CD4-positive, CD25-positive, alpha-beta regulatory T cell (primary cell): ENCODE measurements around the gene PEF1. TPM values are rescaled to one million over a fixed set of nuclear protein-coding genes. Genes with fewer than 3 reads are reported as not detected.

Experiments used
- ATAC-seq, 2 donors: fragments of 150-1000 bp; cut with Tn5 transposase; one replicate each; pipeline ENCODE4 v1.10.0; 2021; ENCODE audit warnings: low read depth in 2 of 2, moderate number of reproducible peaks in 2 of 2, moderate library complexity in 1 of 2
- DNase-seq, 3 donors: peaks; one replicate each; pipeline versions ENCODE4 v3.0.0 to v3.0.0-alpha.2; 2012 to 2022; ENCODE audit warnings: mixed read lengths in 1 of 3
- H3K27ac ChIP-seq: one replicate; pipeline ENCODE4 v1.7.0; 2013; ENCODE audit warnings: mild to moderate bottlenecking, low read length; ENCODE audit not compliant: insufficient read depth, poor library complexity, severe bottlenecking
- H3K27me3 ChIP-seq: one replicate; pipeline ENCODE4 v1.7.0; 2013; ENCODE audit warnings: low read length; ENCODE audit not compliant: control insufficient read depth, insufficient read depth
- H3K36me3 ChIP-seq: one replicate; pipeline ENCODE4 v1.7.0; 2013; ENCODE audit warnings: mild to moderate bottlenecking, low read length, moderate library complexity; ENCODE audit not compliant: control insufficient read depth, insufficient read depth
- H3K4me1 ChIP-seq: 2 replicates; pipeline ENCODE4 v1.7.0; 2013; ENCODE audit warnings: mild to moderate bottlenecking, low read length; ENCODE audit not compliant: insufficient read depth, control insufficient read depth, poor library complexity, severe bottlenecking
- H3K4me3 ChIP-seq: one replicate; pipeline ENCODE4 v1.7.0; 2013; ENCODE audit warnings: low read depth, mild to moderate bottlenecking, low read length, moderate library complexity
- H3K9me3 ChIP-seq, 2 experiments: 1 replicate in 1 of 2; 2 replicates in 1 of 2; pipeline ENCODE4 v1.7.0; 2013; ENCODE audit warnings: low read length in 2 of 2, mild to moderate bottlenecking in 1 of 2, moderate library complexity in 1 of 2; ENCODE audit not compliant: control insufficient read depth in 2 of 2
- H3K27ac Mint-ChIP-seq, 3 donors: one replicate each; pipeline ENCODE4 v1.8.0; 2020 to 2022; ENCODE audit warnings: mild to moderate bottlenecking in 3 of 3, mixed read lengths in 3 of 3, moderate library complexity in 2 of 3
- H3K27me3 Mint-ChIP-seq: one replicate; pipeline ENCODE4 v1.8.0; 2022; ENCODE audit warnings: mild to moderate bottlenecking, mixed read lengths
- H3K36me3 Mint-ChIP-seq: one replicate; pipeline ENCODE4 v1.8.0; 2020; ENCODE audit warnings: mixed read lengths
- H3K4me1 Mint-ChIP-seq, 4 donors: one replicate each; pipeline ENCODE4 v1.8.0; 2020 to 2022; ENCODE audit warnings: mixed read lengths in 4 of 4, mild to moderate bottlenecking in 1 of 4
- H3K4me3 Mint-ChIP-seq, 4 donors: one replicate each; pipeline ENCODE4 v1.8.0; 2020 to 2022; ENCODE audit warnings: mild to moderate bottlenecking in 4 of 4, mixed read lengths in 4 of 4, moderate library complexity in 3 of 4
- H3K9me3 Mint-ChIP-seq, 7 donors: one replicate each; pipeline ENCODE4 v1.8.0; 2020 to 2022; ENCODE audit warnings: mixed read lengths in 7 of 7, mild to moderate bottlenecking in 3 of 7, moderate library complexity in 2 of 7
- polyA plus RNA-seq, 4 donors: library from polyadenylated mRNA; unstranded; fragments of 300-500 nt; fragmentation: Illumina TruSeq; gene quantifications; one replicate each; pipeline ENCODE4 v1.2.3, GENCODE V29; 2021
- total RNA-seq: library from RNA; stranded (reverse); gene quantifications from one replicate; pipeline ENCODE4 v1.2.3, GENCODE V29; 2022

The PEF1 gene
- total and polyA plus RNA-seq, 5 donors from 2014 or later, result 58.8 to 108 (median 97.8) TPM

DNA sequence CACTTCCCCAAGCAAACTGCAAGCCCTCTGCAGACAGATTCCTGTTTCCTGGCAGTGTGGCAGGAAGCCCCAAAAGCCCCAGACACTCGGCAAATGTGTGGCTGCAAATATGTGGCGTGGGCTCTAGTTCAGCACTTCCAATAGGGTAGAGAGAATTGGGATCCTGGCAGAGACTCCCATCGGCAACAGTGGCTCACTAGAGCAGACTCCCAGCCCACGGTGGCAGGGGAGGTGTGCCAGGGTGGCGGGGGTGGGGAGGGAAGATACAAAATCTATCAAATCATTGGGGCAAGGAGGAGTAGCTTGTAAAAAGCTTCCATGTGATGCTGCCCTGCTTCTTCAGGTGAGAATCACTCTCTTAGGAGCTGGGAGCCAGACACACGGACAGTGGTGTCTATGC is 33.3 kb upstream of the PEF1 start:
- Histone ChIP-seq H3K9me3 (no peaks in the 10 kb centered on the region), H3K4me3 (no peak overlapping the region), H3K27ac (no peak overlapping the region), H3K4me1 (no peaks in the 10 kb centered on the region), H3K27me3 (no peaks in the 10 kb centered on the region), H3K36me3 (no peaks in the 10 kb centered on the region)
- Mint-ChIP-seq H3K36me3 (no peaks in the 10 kb centered on the region), H3K4me1 (no peaks in the 10 kb centered on the region), H3K27ac (no peak overlapping the region), H3K4me3 (no peak overlapping the region), H3K27me3 (peaks cover 14% of the 10 kb centered on the region), H3K9me3 (no peaks in the 10 kb centered on the region)
- DNase-seq (no peak), ATAC-seq (no peak)

DNA sequence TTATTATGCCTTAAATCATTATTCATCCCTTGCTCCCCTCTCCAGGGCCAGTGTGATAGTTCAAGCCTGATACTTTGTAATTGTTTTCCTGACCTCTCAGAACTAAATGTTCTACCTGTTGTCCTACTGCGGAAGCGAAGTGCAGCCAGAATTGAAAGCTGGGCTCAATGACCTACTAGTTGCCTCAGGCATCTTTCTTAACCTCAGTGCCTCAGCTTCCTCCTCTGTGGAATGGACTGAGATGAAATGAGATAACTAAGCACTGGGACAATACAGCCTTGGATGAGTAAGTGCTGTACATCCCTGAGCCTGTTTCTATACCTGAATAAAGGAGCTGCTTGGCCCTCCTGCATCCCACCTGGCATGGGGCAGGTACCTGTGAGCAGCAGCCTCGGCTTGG is 32.7 kb upstream of the PEF1 start:
- Mint-ChIP-seq H3K4me3 (no peak overlapping the region), H3K4me1 (no peaks in the 10 kb centered on the region), H3K27ac (peak overlapping the region in 1 of 3 donors; percentile 28), H3K9me3 (no peaks in the 10 kb centered on the region), H3K36me3 (no peaks in the 10 kb centered on the region), H3K27me3 (peaks cover 14% of the 10 kb centered on the region)
- Histone ChIP-seq H3K27ac (no peak overlapping the region), H3K4me3 (no peak overlapping the region), H3K36me3 (no peaks in the 10 kb centered on the region), H3K27me3 (no peaks in the 10 kb centered on the region), H3K4me1 (no peaks in the 10 kb centered on the region), H3K9me3 (no peaks in the 10 kb centered on the region)
- DNase-seq (no peak), ATAC-seq (no peak)

DNA sequence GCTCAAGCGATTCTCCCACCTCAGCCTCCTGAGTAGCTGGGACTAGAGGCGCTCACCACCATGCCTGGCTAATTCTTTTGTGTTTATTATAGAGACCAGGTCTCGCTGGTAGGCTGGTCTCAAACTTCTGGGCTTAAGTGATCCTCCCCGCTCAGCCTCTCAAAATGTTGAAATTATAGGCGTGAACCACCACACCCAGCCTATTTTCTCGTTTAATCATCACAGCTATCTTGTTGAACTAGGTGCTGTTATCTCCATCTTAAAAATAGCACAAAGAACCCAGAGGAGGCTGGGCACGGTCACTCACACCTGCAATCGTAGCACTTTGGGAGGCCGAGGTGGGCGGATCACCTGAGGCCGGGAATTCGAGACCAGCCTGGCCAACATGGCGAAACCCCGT is 31.1 kb upstream of the PEF1 start:
- ATAC-seq (no peak), DNase-seq (no peak)
- H3K9me3 Mint-ChIP-seq, result no peaks in the 10 kb centered on the region
- no peaks in the 10 kb centered on the region for H3K27me3 ChIP-seq
- no peaks in the 10 kb centered on the region for H3K9me3 ChIP-seq
- peak overlapping the region in 1 of 3 donors; percentile 5 for H3K27ac Mint-ChIP-seq
- peaks cover 18% of the 10 kb centered on the region for H3K27me3 Mint-ChIP-seq
- no peaks in the 10 kb centered on the region for H3K4me1 ChIP-seq
- no peaks in the 10 kb centered on the region for H3K36me3 Mint-ChIP-seq
- H3K4me1 Mint-ChIP-seq, result peaks cover 0 to 2% (median 0%) of the 10 kb centered on the region in 4 donors
- H3K4me3 ChIP-seq, result no peak overlapping the region
- H3K4me3 Mint-ChIP-seq, result no peak overlapping the region
- H3K27ac ChIP-seq, result no peak overlapping the region
- H3K36me3 ChIP-seq, result no peaks in the 10 kb centered on the region

DNA sequence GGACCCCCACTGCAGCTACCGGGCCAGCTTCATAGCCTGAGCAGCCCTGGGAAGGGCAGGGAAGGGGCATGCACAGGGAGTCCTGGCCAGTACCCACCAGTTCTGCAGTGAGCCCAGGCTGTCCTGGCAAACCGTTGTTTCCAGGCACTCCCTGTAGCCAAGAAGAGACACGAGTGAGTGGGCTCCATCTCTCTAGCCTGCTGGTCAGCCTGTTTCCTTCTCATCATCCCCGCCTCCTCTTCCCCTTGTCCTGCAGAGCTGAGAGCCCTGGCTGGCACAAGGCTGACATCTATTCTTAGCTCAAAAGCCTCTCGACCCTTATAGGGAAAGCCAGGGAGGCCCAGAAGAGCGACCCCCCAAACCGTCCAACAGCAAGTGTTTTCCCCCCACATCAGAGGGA is 30.5 kb upstream of the PEF1 start:
- H3K4me1 ChIP-seq, result peaks cover 3% of the 10 kb centered on the region
- Mint-ChIP-seq H3K4me1 (peaks cover 0 to 5% (median 1%) of the 10 kb centered on the region in 4 donors), H3K9me3 (no peaks in the 10 kb centered on the region), H3K4me3 (no peak overlapping the region), H3K36me3 (no peaks in the 10 kb centered on the region), H3K27me3 (peaks cover 20% of the 10 kb centered on the region), H3K27ac (peak overlapping the region in 1 of 3 donors; percentile 26)
- no peaks in the 10 kb centered on the region for H3K27me3 ChIP-seq
- ATAC-seq (no peak), DNase-seq (no peak)
- no peak overlapping the region for H3K4me3 ChIP-seq
- no peaks in the 10 kb centered on the region for H3K9me3 ChIP-seq
- no peaks in the 10 kb centered on the region for H3K36me3 ChIP-seq
- no peak overlapping the region for H3K27ac ChIP-seq

DNA sequence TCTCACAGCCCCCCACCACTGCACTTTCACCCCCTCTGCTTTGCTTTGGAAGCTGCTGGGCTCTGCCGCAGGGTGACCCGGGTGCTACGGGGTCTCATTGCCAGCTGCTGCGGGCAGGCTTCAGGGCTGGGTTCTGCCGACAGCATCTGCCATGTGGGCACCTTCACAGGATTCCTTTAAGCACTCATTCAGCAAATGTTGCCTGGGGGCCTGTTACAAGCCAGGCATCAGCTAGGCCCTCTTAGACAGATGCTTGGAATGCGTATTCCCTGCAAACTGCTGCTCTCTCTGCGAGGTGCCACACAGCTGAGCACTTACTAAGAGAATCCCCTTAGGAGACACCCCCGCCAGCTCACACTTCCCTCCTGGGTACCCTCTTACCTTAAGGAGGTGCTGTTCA is 29.9 kb upstream of the PEF1 start:
- no peak for DNase-seq
- peaks cover 6% of the 10 kb centered on the region for H3K4me1 ChIP-seq
- no peak for ATAC-seq

DNA sequence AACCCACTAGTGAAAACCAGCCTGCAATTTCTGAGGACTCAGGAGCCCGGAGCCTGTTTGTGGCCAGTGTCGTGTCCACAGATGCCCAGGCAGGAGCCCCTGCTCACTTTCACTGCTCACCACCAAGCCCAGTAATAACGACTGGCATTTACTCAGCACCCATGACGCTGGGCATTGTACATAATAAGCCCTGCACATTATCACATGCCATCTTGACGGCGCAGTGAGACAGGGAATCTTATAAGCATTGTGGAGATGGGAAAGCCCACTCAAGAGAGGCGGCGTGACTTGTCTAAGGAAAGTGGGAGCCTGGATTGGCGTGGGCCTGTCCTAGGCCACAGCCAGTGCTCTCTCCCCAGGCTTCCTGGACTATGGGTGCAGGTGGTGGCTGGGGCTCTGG is 28.8 kb upstream of the PEF1 start:
- Mint-ChIP-seq H3K4me1 (peaks cover 0 to 11% (median 2%) of the 10 kb centered on the region in 4 donors), H3K9me3 (no peaks in the 10 kb centered on the region), H3K27ac (peak overlapping the region in 1 of 3 donors; percentile 56), H3K4me3 (no peak overlapping the region), H3K36me3 (no peaks in the 10 kb centered on the region), H3K27me3 (peaks cover 23% of the 10 kb centered on the region)
- H3K27me3 ChIP-seq, result no peaks in the 10 kb centered on the region
- H3K27ac ChIP-seq, result no peak overlapping the region
- no peak for ATAC-seq
- no peak for DNase-seq
- no peak overlapping the region for H3K4me3 ChIP-seq
- no peaks in the 10 kb centered on the region for H3K9me3 ChIP-seq
- no peaks in the 10 kb centered on the region for H3K36me3 ChIP-seq
- peaks cover 6% of the 10 kb centered on the region for H3K4me1 ChIP-seq

More for the DNA sequence above, 29.9 kb upstream of the PEF1 start:
- Histone ChIP-seq H3K9me3 (no peaks in the 10 kb centered on the region), H3K36me3 (no peaks in the 10 kb centered on the region), H3K4me3 (no peak overlapping the region), H3K27me3 (no peaks in the 10 kb centered on the region), H3K27ac (no peak overlapping the region)
- Mint-ChIP-seq H3K4me1 (peaks cover 0 to 9% (median 2%) of the 10 kb centered on the region in 4 donors), H3K27ac (no peak overlapping the region), H3K9me3 (no peaks in the 10 kb centered on the region), H3K4me3 (no peak overlapping the region), H3K27me3 (peaks cover 25% of the 10 kb centered on the region), H3K36me3 (no peaks in the 10 kb centered on the region)

DNA sequence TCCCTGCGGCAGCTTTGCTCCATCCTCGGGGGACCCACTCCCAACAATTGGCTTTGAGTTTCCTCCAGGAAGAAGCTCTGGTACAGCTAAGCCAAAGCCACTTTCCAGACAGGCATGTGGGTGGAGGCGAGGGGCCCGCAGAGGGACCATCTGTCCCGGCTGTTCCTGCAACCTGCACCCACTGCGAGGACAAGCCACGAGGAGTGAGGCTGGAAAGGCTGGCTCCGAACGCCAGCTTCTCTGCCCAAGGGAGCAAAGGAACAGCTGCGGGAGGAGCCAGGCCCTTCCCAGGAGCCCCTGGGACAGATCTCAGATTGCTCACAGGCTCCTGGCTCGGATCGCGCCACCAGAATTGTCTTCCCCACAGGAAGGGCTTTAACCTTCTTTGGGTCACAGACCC is 28.3 kb upstream of the PEF1 start:
- H3K27me3 Mint-ChIP-seq, result peaks cover 23% of the 10 kb centered on the region
- no peak overlapping the region for H3K27ac ChIP-seq
- H3K9me3 Mint-ChIP-seq, result no peaks in the 10 kb centered on the region

DNA sequence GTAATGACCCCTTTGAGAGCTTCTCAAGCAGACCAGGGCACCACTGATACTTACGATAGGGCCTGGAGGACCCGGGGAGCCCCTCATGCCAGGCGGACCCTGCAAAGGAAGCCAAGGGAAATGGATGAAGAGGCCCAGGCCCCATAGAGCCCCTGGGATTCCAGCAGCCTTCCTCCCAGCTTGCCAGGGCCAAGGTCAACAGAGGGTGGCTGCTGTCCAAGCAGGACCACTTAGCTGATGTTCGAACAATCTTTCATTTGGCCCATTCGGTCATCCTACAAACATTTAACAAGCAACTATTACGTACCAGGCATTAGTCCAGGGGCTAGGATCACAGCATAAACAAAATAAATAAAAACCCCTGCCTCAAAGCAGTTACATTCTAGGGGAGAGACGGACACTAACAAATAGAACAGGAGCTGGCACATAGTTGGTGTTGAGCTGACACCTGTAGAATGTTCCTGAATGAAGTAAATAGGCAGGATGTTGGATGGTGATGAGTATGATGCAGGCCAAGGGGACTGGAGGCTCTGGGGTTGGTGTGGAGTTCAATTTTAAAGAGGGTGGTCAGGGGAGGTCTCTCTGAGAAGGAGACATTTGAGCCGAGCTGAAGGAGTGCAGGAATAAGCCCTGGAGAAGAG is 27.0 kb upstream of the PEF1 start:
- peaks cover 6% of the 10 kb centered on the region for H3K4me1 ChIP-seq
- no peak overlapping the region for H3K27ac ChIP-seq
- DNase-seq (no peak), ATAC-seq (no peak)
- H3K4me3 ChIP-seq, result no peak overlapping the region
- no peaks in the 10 kb centered on the region for H3K36me3 Mint-ChIP-seq
- H3K27me3 ChIP-seq, result no peaks in the 10 kb centered on the region
- peaks cover 0 to 11% (median 2%) of the 10 kb centered on the region in 4 donors for H3K4me1 Mint-ChIP-seq
- no peaks in the 10 kb centered on the region for H3K9me3 Mint-ChIP-seq
- no peaks in the 10 kb centered on the region for H3K9me3 ChIP-seq
- peak overlapping the region in 1 of 4 donors; percentile 10 for H3K4me3 Mint-ChIP-seq
- H3K36me3 ChIP-seq, result no peaks in the 10 kb centered on the region
- H3K27ac Mint-ChIP-seq, result no peak overlapping the region
- H3K27me3 Mint-ChIP-seq, result peaks cover 16% of the 10 kb centered on the region

More for the DNA sequence above, 28.3 kb upstream of the PEF1 start:
- ATAC-seq, result no peak
- Histone ChIP-seq H3K4me1 (peaks cover 6% of the 10 kb centered on the region), H3K36me3 (no peaks in the 10 kb centered on the region), H3K9me3 (no peaks in the 10 kb centered on the region), H3K4me3 (no peak overlapping the region), H3K27me3 (no peaks in the 10 kb centered on the region)
- peaks cover 0 to 11% (median 2%) of the 10 kb centered on the region in 4 donors for H3K4me1 Mint-ChIP-seq
- H3K27ac Mint-ChIP-seq, result no peak overlapping the region
- no peaks in the 10 kb centered on the region for H3K36me3 Mint-ChIP-seq
- DNase-seq, result no peak
- no peak overlapping the region for H3K4me3 Mint-ChIP-seq
